DOHH2 (cell line): ENCODE measurements around the gene SPSB4.
"Not testable (repeated sequence)": the region's sequence is repeated elsewhere in the genome, so short reads cannot be mapped to it uniquely, and the experiment has no call there.

Experiments
- H3F3A ChIP-seq: fragments of 200-600 bp; sonication (generic), shearing (Covaris generic); 2 replicates; pipeline ENCODE4 v1.6.0; 2016; ENCODE audit warnings: antibody characterized with exemption, mild to moderate bottlenecking; ENCODE audit not compliant: control insufficient read depth, insufficient read depth
- H3K27ac ChIP-seq: fragments of 200-600 bp; sonication (generic); 2 replicates; pipeline ENCODE4 v1.5.1; 2014; ENCODE audit warnings: low read depth, mild to moderate bottlenecking, low read length, moderate library complexity
- H3K27me3 ChIP-seq: fragments of 200-600 bp; sonication (generic); 2 replicates; pipeline ENCODE4 v1.6.1; 2014; ENCODE audit warnings: mild to moderate bottlenecking, low read length, mixed read lengths; ENCODE audit not compliant: control insufficient read depth
- H3K36me3 ChIP-seq: fragments of 200-600 bp; sonication (generic); 2 replicates; pipeline ENCODE4 v1.6.1; 2014; ENCODE audit warnings: mild to moderate bottlenecking, low read length, moderate library complexity, mixed read lengths; ENCODE audit not compliant: control insufficient read depth
- H3K4me1 ChIP-seq: fragments of 200-600 bp; sonication (generic); 2 replicates; pipeline ENCODE4 v1.6.1; 2014; ENCODE audit warnings: mild to moderate bottlenecking, low read length, mixed read lengths; ENCODE audit not compliant: control insufficient read depth
- H3K4me2 ChIP-seq: fragments of 200-600 bp; sonication (generic); 2 replicates; pipeline ENCODE4 v1.6.0; 2014; ENCODE audit warnings: mild to moderate bottlenecking, low read length, moderate library complexity
- H3K4me3 ChIP-seq: fragments of 200-600 bp; sonication (generic); 2 replicates; pipeline ENCODE4 v1.5.1; 2014; ENCODE audit warnings: mild to moderate bottlenecking, low read length, mixed read lengths
- H3K79me2 ChIP-seq: fragments of 200-600 bp; sonication (generic); 2 replicates; pipeline ENCODE4 v1.6.1; 2014; ENCODE audit warnings: mild to moderate bottlenecking, low read length, mixed read lengths; ENCODE audit not compliant: control insufficient read depth
- H3K9me2 ChIP-seq: fragments of 200-600 bp; sonication (generic); replicated peaks from 2 replicates; pipeline ENCODE4 v1.6.1; 2014; ENCODE audit warnings: mild to moderate bottlenecking, low read length, mixed read lengths; ENCODE audit not compliant: control insufficient read depth
- H3K9me3 ChIP-seq: fragments of 200-600 bp; sonication (generic); 2 replicates; pipeline ENCODE4 v1.6.1; 2014; ENCODE audit warnings: antibody characterized with exemption, low read length, mixed read lengths; ENCODE audit not compliant: control insufficient read depth, insufficient read depth
- H4K20me1 ChIP-seq: fragments of 200-600 bp; sonication (generic); 2 replicates; pipeline ENCODE4 v1.6.0; 2014; ENCODE audit warnings: low read depth, mild to moderate bottlenecking, antibody characterized with exemption, low read length, moderate library complexity; ENCODE audit not compliant: control insufficient read depth, insufficient read depth
- EZH2phosphoT487 ChIP-seq: fragments of 200-600 bp; sonication (generic); IDR thresholded peaks from 2 replicates; pipeline ENCODE4 v1.6.1; 2017; ENCODE audit warnings: borderline replicate concordance, mild to moderate bottlenecking, antibody characterized with exemption, low read length, moderate library complexity, mixed read lengths
- TF ChIP-seq, protein P1 (sequence below): fragments of 200-600 bp; sonication (generic); IDR thresholded peaks from one replicate; pipeline ENCODE4 v1.5.1; 2014; ENCODE audit warnings: antibody characterized with exemption, mild to moderate bottlenecking, low read depth, low read length; ENCODE audit not compliant: poor library complexity, severe bottlenecking

SPSB4 gene

DNA sequence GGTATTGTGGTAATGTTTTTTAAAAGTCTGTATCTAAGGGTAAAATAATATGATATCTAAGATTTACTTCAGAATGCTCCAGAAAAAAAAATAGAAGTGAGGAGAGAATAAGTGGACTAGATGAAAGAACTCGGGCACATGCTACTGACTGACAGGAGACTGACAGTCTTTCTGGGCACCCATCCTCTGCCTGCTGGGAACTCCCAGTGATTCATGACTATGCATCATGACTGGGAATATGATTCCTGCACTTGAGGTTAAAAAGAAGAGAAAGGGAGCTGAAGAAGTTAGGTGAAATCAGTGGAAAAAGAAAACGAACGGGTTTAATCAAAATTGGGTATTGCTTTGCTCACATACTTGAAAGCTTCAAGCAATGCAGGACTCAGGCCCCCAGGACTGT, 35.7 kb upstream of the SPSB4 start:
- no peaks in the 10 kb centered on the region for H3K36me3 ChIP-seq
- peaks cover 7% of the 10 kb centered on the region; the same call in 1 of the 2 replicates for H3K27me3 ChIP-seq
- H3K9me2 ChIP-seq = no peaks in the 10 kb centered on the region
- H3K79me2 ChIP-seq = no peaks in the 10 kb centered on the region
- no peaks in the 10 kb centered on the region for H3K4me1 ChIP-seq
- no peaks in the 10 kb centered on the region for H3K9me3 ChIP-seq
- no peaks in the 10 kb centered on the region for H4K20me1 ChIP-seq
- H3K4me3 ChIP-seq = no peak overlapping the region
- no peak overlapping the region for H3K27ac ChIP-seq
- H3F3A ChIP-seq = no peaks in the 10 kb centered on the region
- no peak overlapping the region for H3K4me2 ChIP-seq
- no peak for TF ChIP-seq EZH2phosphoT487
- TF ChIP-seq, protein P1, sequence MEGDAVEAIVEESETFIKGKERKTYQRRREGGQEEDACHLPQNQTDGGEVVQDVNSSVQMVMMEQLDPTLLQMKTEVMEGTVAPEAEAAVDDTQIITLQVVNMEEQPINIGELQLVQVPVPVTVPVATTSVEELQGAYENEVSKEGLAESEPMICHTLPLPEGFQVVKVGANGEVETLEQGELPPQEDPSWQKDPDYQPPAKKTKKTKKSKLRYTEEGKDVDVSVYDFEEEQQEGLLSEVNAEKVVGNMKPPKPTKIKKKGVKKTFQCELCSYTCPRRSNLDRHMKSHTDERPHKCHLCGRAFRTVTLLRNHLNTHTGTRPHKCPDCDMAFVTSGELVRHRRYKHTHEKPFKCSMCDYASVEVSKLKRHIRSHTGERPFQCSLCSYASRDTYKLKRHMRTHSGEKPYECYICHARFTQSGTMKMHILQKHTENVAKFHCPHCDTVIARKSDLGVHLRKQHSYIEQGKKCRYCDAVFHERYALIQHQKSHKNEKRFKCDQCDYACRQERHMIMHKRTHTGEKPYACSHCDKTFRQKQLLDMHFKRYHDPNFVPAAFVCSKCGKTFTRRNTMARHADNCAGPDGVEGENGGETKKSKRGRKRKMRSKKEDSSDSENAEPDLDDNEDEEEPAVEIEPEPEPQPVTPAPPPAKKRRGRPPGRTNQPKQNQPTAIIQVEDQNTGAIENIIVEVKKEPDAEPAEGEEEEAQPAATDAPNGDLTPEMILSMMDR = no peak

DNA sequence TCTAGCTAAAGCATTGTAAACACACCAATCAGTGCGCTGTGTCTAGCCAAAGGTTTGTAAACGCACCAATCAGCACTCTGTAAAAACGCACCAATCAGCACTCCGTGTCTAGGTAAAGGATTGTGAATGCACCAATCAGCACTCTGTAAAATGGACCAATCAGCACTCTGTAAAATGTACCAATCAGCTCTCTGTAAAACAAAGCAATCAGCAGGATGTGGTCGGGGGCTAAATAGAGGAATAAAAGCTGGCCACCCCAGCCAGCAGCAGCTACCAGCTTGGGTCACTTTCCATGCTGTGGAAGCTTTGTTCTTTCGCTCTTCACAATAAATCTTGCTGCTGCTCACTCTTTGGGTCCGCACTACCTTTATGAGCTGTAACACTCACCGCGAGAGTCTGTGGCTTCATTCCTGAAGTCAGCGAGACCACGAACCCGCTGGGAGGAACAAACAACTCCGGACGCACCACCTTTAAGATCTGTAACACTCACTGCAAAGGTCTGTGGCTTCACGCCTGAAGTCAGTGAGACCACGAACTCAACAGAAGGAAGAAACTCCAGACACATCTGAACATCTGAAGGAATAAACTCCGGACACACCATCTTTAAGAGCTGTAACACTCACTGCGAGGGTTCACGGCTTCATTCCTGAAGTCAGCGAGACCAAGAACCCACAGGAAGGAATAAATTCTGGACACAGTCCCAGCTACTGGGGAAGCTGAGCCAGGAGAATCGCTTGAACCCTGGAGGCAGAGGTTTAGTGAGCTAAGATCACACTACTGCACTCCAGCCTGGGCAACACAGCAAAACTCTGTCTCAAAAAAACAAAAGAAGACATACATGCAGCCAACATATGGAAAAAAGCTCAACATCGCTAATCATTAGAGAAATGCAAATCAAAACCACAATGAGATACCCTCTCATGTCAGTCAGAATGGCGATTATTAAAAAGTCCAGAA, 33.5 kb upstream of the SPSB4 start:
- not testable (repeated sequence) for H3K27ac ChIP-seq, H3K4me2 ChIP-seq, H4K20me1 ChIP-seq

DNA sequence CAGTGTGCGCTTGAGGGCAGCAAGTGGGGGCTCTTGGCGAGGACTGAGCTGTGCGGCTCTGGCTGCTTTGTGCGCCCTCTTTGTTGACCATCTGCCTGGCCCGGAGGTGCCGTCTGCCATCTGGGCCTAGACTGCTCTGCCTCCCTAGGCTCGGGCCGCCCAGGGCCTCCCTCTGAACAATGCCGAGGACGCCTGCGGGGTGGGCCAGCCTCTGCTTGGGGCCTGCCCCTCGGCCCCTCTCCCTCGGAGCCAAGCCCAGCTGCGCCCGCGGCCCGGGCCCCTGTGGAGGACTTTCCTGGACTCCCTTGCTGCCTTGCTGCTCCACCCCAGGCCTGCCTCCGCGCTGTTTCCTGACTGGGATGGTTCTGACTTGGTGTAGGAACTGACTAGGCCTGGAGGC, 31.9 kb upstream of the SPSB4 start:
- TF ChIP-seq EZH2phosphoT487 = no peak
- TF ChIP-seq, protein P1 = no peak
- H3K9me2 ChIP-seq = no peaks in the 10 kb centered on the region
- no peak overlapping the region for H3K4me3 ChIP-seq
- H4K20me1 ChIP-seq = no peaks in the 10 kb centered on the region
- no peaks in the 10 kb centered on the region for H3K4me1 ChIP-seq
- no peak overlapping the region for H3K27ac ChIP-seq
- H3K9me3 ChIP-seq = no peaks in the 10 kb centered on the region
- H3F3A ChIP-seq = no peaks in the 10 kb centered on the region
- H3K79me2 ChIP-seq = no peaks in the 10 kb centered on the region
- H3K4me2 ChIP-seq = no peak overlapping the region
- H3K36me3 ChIP-seq = no peaks in the 10 kb centered on the region
- 0 out of 2 replicates have a peak, but pooled peaks cover 2% of the 10 kb centered on the region for H3K27me3 ChIP-seq

More for the DNA sequence above, 33.5 kb upstream of the SPSB4 start:
- not testable (repeated sequence) for H3K4me1 ChIP-seq, H3K36me3 ChIP-seq, H3K4me3 ChIP-seq, H3K27me3 ChIP-seq, H3K9me2 ChIP-seq, H3K9me3 ChIP-seq, H3F3A ChIP-seq, H3K79me2 ChIP-seq

DNA sequence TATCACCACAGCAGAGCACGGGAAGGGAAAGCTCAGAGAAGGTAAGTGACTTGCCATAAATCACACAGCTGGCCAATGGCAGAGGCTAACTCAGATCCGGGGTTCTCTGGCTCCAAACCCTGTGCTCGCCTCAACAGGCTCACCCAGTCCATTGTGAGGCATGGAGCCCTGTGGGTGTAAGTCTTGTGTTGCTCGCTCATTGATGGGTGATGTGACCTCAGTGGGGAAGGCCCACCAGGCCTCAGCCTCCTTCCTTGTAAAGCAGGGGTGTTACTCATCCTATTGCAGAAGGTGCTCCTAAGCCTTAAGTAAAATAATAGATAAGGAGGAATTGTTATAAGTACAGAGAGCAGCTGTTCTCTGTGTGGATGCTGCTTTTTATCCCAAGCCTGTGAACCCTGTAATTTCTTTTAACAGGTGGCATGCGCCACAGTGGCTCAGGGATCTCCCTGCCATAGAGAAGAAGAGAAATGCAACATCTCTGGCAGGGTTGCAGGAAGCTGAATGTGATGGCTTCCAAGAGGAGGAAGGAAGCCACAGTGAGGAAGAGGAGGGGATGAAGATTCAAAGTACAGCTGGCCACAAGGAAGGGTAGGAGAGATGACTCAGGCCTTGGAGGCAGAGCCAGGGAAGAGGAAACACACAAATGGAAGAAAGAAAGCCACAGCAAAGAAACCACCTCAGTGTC, 30.9 kb upstream of the SPSB4 start:
- H3K4me2 ChIP-seq = no peak overlapping the region
- H3K27ac ChIP-seq = no peak overlapping the region
- no peak for TF ChIP-seq EZH2phosphoT487
- TF ChIP-seq, protein P1 = no peak
- no peaks in the 10 kb centered on the region for H4K20me1 ChIP-seq
- H3K36me3 ChIP-seq = no peaks in the 10 kb centered on the region
- no peaks in the 10 kb centered on the region for H3K9me2 ChIP-seq
- H3K4me3 ChIP-seq = no peak overlapping the region
- no peaks in the 10 kb centered on the region for H3K9me3 ChIP-seq
- H3F3A ChIP-seq = no peaks in the 10 kb centered on the region
- 0 out of 2 replicates have a peak, but pooled peaks cover 2% of the 10 kb centered on the region for H3K27me3 ChIP-seq
- no peaks in the 10 kb centered on the region for H3K4me1 ChIP-seq
- H3K79me2 ChIP-seq = no peaks in the 10 kb centered on the region
